PFSK-1 (cell line): ENCODE results near the gene RPRML.
A peak's percentile ranks its signal among the peaks of the same experiment; 100 is the strongest.

Experiments used
- FOXP2 ChIP-seq: optimal IDR thresholded peaks from 2 replicates; pipeline ENCODE3; 2011; ENCODE audit warnings: borderline replicate concordance, control low read depth, inconsistent platforms; ENCODE audit not compliant: insufficient read depth; ENCODE audit errors: extremely low read length, extremely low read depth
- POLR2AphosphoS5 ChIP-seq: IDR thresholded peaks from 2 replicates; pipeline ENCODE4 v1.6.1; 2012; ENCODE audit warnings: low read depth, mild to moderate bottlenecking, control low read depth, low read length, moderate library complexity
- SIN3A ChIP-seq: IDR thresholded peaks from 2 replicates; pipeline ENCODE4 v1.6.1; 2012; ENCODE audit warnings: mild to moderate bottlenecking, low read length, moderate library complexity, borderline replicate concordance; ENCODE audit not compliant: insufficient read depth
- TAF1 ChIP-seq: IDR thresholded peaks from 2 replicates; pipeline ENCODE4 v1.6.1; 2012; ENCODE audit warnings: low read length, control low read depth, borderline replicate concordance; ENCODE audit not compliant: insufficient read depth
- TF ChIP-seq, protein P1 (sequence below), 2 experiments: IDR thresholded peaks; 2 replicates each; pipeline versions ENCODE4 v1.6.1 to v1.8.0; 2011 to 2012; ENCODE audit warnings: low read depth in 2 of 2, low read length in 2 of 2, control low read depth in 1 of 2, inconsistent platforms in 1 of 2, mild to moderate bottlenecking in 1 of 2, moderate library complexity in 1 of 2; ENCODE audit not compliant: insufficient read depth in 1 of 2

The RPRML gene

GRCh38 chr17:46942441-46943217 lies 36.4 kb downstream of the RPRML start:
- TF ChIP-seq FOXP2: no peak
- peak; percentile 65 for TF ChIP-seq POLR2AphosphoS5

- TF ChIP-seq FOXP2 (no peak), TAF1 (no peak), SIN3A (no peak), POLR2AphosphoS5 (peak; percentile 58)
- TF ChIP-seq, protein P1, sequence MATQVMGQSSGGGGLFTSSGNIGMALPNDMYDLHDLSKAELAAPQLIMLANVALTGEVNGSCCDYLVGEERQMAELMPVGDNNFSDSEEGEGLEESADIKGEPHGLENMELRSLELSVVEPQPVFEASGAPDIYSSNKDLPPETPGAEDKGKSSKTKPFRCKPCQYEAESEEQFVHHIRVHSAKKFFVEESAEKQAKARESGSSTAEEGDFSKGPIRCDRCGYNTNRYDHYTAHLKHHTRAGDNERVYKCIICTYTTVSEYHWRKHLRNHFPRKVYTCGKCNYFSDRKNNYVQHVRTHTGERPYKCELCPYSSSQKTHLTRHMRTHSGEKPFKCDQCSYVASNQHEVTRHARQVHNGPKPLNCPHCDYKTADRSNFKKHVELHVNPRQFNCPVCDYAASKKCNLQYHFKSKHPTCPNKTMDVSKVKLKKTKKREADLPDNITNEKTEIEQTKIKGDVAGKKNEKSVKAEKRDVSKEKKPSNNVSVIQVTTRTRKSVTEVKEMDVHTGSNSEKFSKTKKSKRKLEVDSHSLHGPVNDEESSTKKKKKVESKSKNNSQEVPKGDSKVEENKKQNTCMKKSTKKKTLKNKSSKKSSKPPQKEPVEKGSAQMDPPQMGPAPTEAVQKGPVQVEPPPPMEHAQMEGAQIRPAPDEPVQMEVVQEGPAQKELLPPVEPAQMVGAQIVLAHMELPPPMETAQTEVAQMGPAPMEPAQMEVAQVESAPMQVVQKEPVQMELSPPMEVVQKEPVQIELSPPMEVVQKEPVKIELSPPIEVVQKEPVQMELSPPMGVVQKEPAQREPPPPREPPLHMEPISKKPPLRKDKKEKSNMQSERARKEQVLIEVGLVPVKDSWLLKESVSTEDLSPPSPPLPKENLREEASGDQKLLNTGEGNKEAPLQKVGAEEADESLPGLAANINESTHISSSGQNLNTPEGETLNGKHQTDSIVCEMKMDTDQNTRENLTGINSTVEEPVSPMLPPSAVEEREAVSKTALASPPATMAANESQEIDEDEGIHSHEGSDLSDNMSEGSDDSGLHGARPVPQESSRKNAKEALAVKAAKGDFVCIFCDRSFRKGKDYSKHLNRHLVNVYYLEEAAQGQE (IDR thresholded peaks at IDR 0.05; ENCODE audit: insufficient read depth in 1 of 2, low read depth in 2 of 2, low read length in 2 of 2): peak in 1 of 2 experiments; percentile 22; a peak in 1 of 4 replicates
These were observed 38.2 kb downstream of the RPRML start for GRCh38 chr17:46940692-46941404.

GRCh38 chr17:46935658-46936266 lies 43.3 kb downstream of the RPRML start:
- TF ChIP-seq FOXP2 (no peak), TAF1 (no peak), POLR2AphosphoS5 (no peak; the same call in 1 of the 2 replicates), SIN3A (no peak)
- TF ChIP-seq, protein P1 (IDR thresholded peaks at IDR 0.05; ENCODE audit: insufficient read depth in 1 of 2, low read depth in 2 of 2, low read length in 2 of 2): no peak

GRCh38 chr17:46931596-46931995 lies 47.5 kb downstream of the RPRML start:
- TF ChIP-seq TAF1: no peak
- TF ChIP-seq POLR2AphosphoS5: no peak
- TF ChIP-seq SIN3A: no peak
- TF ChIP-seq, protein P1 (IDR thresholded peaks at IDR 0.05; ENCODE audit: insufficient read depth in 1 of 2, low read depth in 2 of 2, low read length in 2 of 2): no peak
- TF ChIP-seq FOXP2: no peak

GRCh38 chr17:46930051-46930450 lies 49.0 kb downstream of the RPRML start:
- no peak for TF ChIP-seq SIN3A
- TF ChIP-seq, protein P1 (IDR thresholded peaks at IDR 0.05; ENCODE audit: insufficient read depth in 1 of 2, low read depth in 2 of 2, low read length in 2 of 2): no peak
- TF ChIP-seq TAF1: no peak
- no peak for TF ChIP-seq FOXP2
- no peak for TF ChIP-seq POLR2AphosphoS5
